GM10266 (cell line): Measurements from ENCODE around the gene TRAPPC10.

Source experiments
- DNase-seq: peaks from one replicate; pipeline ENCODE4 v3.0.0; 2012; ENCODE audit errors: extremely low spot score
- TF ChIP-seq, protein P1 (sequence below): IDR thresholded peaks from 2 replicates; pipeline ENCODE4 v1.5.1; 2012; ENCODE audit warnings: mild to moderate bottlenecking, low read depth; ENCODE audit not compliant: control insufficient read depth, insufficient read depth; ENCODE audit errors: missing control alignments

TRAPPC10 gene

DNA sequence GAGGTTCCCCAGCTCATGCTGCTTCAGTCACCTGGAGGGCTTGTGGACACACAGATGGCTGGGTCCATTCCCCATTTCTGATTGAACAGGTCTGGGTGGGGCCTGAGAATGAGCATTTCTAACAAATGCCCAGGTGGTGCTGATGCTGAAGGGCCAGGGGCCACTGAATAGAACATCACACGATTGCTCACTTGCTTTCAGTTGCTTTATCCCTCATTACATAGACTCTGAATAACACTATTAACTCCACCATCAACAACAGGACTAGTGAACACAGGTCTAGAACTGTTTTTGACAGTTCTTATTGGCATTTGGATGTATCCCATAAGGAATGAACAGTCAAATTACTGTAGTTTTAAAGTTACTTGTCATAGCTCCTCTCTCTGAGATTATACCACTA lies 12.1 kb downstream of the TRAPPC10 start:
- TF ChIP-seq, protein P1, sequence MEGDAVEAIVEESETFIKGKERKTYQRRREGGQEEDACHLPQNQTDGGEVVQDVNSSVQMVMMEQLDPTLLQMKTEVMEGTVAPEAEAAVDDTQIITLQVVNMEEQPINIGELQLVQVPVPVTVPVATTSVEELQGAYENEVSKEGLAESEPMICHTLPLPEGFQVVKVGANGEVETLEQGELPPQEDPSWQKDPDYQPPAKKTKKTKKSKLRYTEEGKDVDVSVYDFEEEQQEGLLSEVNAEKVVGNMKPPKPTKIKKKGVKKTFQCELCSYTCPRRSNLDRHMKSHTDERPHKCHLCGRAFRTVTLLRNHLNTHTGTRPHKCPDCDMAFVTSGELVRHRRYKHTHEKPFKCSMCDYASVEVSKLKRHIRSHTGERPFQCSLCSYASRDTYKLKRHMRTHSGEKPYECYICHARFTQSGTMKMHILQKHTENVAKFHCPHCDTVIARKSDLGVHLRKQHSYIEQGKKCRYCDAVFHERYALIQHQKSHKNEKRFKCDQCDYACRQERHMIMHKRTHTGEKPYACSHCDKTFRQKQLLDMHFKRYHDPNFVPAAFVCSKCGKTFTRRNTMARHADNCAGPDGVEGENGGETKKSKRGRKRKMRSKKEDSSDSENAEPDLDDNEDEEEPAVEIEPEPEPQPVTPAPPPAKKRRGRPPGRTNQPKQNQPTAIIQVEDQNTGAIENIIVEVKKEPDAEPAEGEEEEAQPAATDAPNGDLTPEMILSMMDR: no peak
- DNase-seq: no peak

DNA sequence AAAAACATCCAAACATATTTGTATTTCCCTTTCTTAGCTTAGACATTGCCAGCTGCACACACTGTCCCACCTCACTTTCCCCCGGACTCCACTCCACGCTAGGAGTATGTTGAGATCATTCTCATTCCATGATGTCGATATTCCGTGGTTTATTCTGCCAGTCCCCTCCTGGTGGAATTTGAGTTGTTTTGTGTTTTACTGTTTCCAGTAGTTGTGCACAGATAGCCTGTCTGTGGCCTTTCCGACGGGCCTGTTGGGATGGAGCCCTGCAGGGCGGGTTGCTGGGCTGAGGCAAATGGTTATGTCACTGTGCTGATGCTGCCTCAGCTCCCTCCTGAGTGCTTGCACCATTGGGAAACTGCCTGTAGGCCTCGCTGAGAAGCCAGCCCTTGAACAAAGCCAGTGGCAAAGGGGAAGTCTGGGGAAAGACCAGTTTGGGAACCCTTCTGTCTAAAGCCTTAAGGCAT lies 12.8 kb downstream of the TRAPPC10 start:
- DNase-seq: no peak
- TF ChIP-seq, protein P1: no peak

DNA sequence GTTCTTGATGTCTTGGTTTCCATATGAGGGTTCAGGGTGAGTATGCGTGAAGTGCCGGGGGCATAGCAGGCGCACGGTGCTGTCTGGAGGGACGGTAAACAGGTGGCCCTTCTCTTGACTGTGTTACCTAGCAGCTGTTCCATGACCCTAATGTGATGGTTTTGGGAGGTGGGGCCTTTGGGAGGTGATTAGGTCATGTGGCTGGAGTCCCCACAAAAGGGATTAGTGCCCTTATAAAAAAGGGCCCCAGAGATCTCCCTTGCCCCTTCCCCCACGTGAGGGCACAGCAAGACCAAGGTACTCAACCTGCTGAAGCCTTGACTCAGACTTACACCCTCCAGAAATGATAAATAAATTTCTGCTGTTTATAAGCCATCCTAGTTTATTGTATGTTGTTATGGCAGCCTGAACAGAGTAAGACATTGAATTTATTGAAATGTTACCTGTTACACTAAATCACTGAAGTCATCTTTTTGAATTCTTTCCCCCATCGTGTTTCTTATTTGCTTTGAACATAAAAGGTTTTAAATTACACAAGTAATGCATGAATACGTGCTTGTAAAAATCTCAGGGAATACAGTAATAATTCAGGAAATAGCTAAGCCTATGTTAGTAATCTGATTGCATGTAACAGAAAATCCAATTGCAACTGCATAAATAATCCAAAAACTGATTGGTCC lies 15.6 kb downstream of the TRAPPC10 start:
- no peak for DNase-seq
- TF ChIP-seq, protein P1: no peak

DNA sequence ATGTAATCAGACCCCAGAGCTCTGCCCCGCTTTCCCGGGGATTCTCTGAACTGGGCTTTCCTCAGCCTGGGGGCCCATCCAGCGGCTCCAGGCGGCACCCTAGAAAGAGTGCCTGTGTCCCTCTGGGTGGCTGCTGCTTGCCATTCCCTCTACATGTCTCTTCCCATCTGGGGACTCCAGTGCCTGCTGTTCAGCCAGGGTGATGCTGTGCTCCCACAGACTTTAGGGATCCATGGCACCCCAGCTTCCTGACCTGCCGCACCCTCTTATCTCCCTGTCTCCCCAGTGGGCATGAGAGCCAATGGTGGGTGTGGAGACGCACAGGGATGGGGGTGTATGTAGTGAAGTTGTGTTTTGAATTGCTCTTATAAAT lies 16.2 kb downstream of the TRAPPC10 start:
- DNase-seq: no peak
- TF ChIP-seq, protein P1: no peak

DNA sequence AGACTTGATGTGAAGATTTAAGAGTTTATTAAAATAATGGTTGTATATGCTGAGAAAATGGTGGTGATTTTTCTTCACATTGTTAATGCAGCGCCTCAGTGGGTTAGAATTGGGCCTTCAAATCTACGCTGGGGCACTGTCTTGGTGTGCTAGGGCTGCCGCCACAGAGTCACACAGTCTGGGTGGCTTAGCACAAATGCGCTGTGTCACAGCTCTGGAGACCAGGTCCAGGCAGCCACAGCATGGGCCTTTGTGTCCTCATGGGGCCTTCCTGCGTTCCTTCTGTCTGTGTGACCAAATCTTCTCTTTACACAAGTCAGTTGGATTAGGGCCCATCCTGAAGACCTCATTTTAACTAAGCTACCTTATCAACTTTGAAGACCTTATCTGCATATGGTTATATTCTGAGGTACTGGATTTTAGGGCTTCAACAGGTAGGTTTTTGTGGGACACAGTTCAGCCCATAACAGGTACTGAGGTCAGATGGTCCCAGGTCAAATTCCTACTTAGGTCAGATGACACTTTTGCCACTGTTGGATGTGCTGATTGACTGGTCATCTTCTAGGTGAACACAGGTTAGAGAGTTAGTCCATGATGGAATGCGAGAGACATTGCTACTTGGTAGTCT lies 17.5 kb downstream of the TRAPPC10 start:
- no peak for DNase-seq
- TF ChIP-seq, protein P1: no peak

DNA sequence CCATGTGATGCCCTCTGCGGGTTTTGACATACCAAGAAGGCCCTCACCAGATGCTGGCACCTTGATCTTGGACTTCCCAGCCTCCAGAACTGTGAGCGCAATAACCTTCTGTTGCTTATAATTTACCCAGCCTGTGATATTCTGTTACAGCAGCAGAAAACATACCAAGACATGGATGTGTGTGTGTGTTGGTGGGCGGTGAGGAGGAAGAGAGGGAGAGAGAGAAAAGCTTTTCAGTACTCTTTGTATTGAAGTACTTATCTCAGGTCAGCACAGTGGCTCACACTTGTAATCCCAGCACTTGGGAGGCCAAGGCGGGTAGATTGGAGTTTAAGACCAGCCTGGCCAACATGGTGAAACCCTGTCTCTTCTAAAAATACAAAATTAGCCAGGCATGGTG lies 23.1 kb downstream of the TRAPPC10 start:
- no peak for DNase-seq
- TF ChIP-seq, protein P1: no peak

DNA sequence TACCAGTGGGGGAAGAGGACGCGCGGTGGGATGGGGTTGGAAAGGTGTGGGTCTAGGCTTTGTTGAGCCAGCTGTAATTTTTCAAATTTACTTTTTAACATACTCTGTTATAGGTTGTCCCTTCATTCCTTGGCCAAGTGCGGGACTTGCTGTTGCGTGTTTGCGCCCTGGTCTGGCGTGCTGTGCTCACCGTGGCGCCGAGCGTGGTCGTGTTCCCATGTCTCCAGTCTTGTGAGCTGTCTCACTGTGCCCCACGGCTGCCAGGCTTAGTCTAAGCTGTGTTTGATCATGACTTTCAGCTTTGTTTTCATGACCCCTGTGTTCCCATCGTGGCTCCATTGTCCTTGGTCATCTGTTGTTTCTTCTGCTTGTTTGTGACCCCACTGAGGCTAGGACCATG lies 26.0 kb downstream of the TRAPPC10 start:
- TF ChIP-seq, protein P1: no peak

More for the DNA sequence above, 26.0 kb downstream of the TRAPPC10 start:
- no peak for DNase-seq
